Lower lobe of right lung (tissue), 2 donors: ENCODE results near the gene DOC2A. TPM values are rescaled to one million over a fixed set of nuclear protein-coding genes. Genes with fewer than 3 reads are reported as not detected.

Experiments used
- ATAC-seq, 2 donors: fragments of 200-7000 bp; cut with Tn5 transposase; one replicate each; pipeline ENCODE4 v1.9.1; 2020 to 2022; ENCODE audit warnings: mild to moderate bottlenecking in 2 of 2, moderate library complexity in 2 of 2
- DNase-seq: peaks from one replicate; pipeline ENCODE4 v3.0.0-alpha.2; 2020
- H3K27ac ChIP-seq: fragments of 200-600 bp; one replicate; pipeline ENCODE4 v1.8.0; 2022
- H3K27me3 ChIP-seq: fragments of 200-600 bp; one replicate; pipeline ENCODE4 v1.8.0; 2022; ENCODE audit warnings: low read depth
- H3K36me3 ChIP-seq: fragments of 200-600 bp; one replicate; pipeline ENCODE4 v1.8.0; 2022; ENCODE audit warnings: mild to moderate bottlenecking
- H3K4me1 ChIP-seq: fragments of 200-600 bp; one replicate; pipeline ENCODE4 v1.8.0; 2022
- H3K4me3 ChIP-seq: fragments of 200-600 bp; one replicate; pipeline ENCODE4 v1.8.0; 2022; ENCODE audit warnings: mild to moderate bottlenecking
- H3K9me3 ChIP-seq: fragments of 200-600 bp; one replicate; pipeline ENCODE4 v1.8.0; 2022
- CTCF ChIP-seq: fragments of 200-600 bp; IDR thresholded peaks from one replicate; pipeline ENCODE4 v1.8.0; 2022; ENCODE audit warnings: antibody characterized with exemption, mild to moderate bottlenecking
- intact Hi-C: fragments of 100-400 bp; cut with DNase I; formaldehyde crosslinking; loops from one replicate; pipeline ENCODE4 v1.11.0; 2022
- total RNA-seq: library from RNA; stranded (reverse); fragmentation: NEBNext Ultra II Directional; extraction: Animal tissue kit (Norgen Biotek cat#: 25700); gene quantifications from one replicate; pipeline ENCODE4 v1.2.1, GENCODE V29; 2021
- donor health status: DM: no; HTN: yes; CAD: no; lungs with severe emphysema.

DOC2A gene
- total RNA-seq, 1 donor from 2014 or later = 6.4 TPM

GRCh38 chr16:29999605-30000004, 11.2 kb downstream of the DOC2A start:
- TF ChIP-seq CTCF = no peak

GRCh38 chr16:29996766-29997250, 14.0 kb downstream of the DOC2A start:
- intact Hi-C loops = no loop called here
- peak; percentile 25 for DNase-seq
- H3K27ac ChIP-seq = peak overlapping the region; percentile 96
- H3K4me3 ChIP-seq = peak overlapping the region; percentile 83
- H3K36me3 ChIP-seq = peaks cover 37% of the 10 kb centered on the region
- H3K9me3 ChIP-seq = no peaks in the 10 kb centered on the region
- peaks cover 34% of the 10 kb centered on the region for H3K4me1 ChIP-seq
- no peak for TF ChIP-seq CTCF
- no peak for ATAC-seq
- H3K27me3 ChIP-seq = no peaks in the 10 kb centered on the region

More at GRCh38 chr16:29999605-30000004, 11.2 kb downstream of the DOC2A start:
- Histone ChIP-seq H3K36me3 (peaks cover 23% of the 10 kb centered on the region), H3K27ac (no peak overlapping the region), H3K4me1 (peaks cover 12% of the 10 kb centered on the region), H3K27me3 (no peaks in the 10 kb centered on the region), H3K4me3 (no peak overlapping the region), H3K9me3 (no peaks in the 10 kb centered on the region)
- intact Hi-C loops = no loop called here
- DNase-seq (no peak), ATAC-seq (no peak)

GRCh38 chr16:29995911-29996765, 14.7 kb downstream of the DOC2A start, which contains the start of gene INO80E:
Gene INO80E, plus strand, starts transcription at chr16:29996241. Its CDS starts 70 bp downstream, at chr16:29996311.
- intact Hi-C loops = no loop called here
- H3K36me3 ChIP-seq = peaks cover 42% of the 10 kb centered on the region
- no peaks in the 10 kb centered on the region for H3K9me3 ChIP-seq
- peak within 1 kb of the TSS; percentile 96 for H3K27ac ChIP-seq
- no peak for TF ChIP-seq CTCF
- ATAC-seq (peak; percentile 99), DNase-seq (peak; percentile 99)
- H3K4me3 ChIP-seq = peak within 1 kb of the TSS; percentile 83
- peaks cover 41% of the 10 kb centered on the region for H3K4me1 ChIP-seq
- H3K27me3 ChIP-seq = no peaks in the 10 kb centered on the region

- H3K9me3 ChIP-seq = no peaks in the 10 kb centered on the region
- no peak for TF ChIP-seq CTCF
- no peaks in the 10 kb centered on the region for H3K27me3 ChIP-seq
- intact Hi-C loops = no loop called here
- peak within 1 kb of the TSS; percentile 83 for H3K4me3 ChIP-seq
- ATAC-seq (peak; percentile 82 to 89), DNase-seq (peak; percentile 90)
- H3K27ac ChIP-seq = peak within 1 kb of the TSS; percentile 96
- H3K36me3 ChIP-seq = peaks cover 43% of the 10 kb centered on the region
- peaks cover 48% of the 10 kb centered on the region for H3K4me1 ChIP-seq
Observed at GRCh38 chr16:29995324-29995910, 15.4 kb downstream of the DOC2A start, which contains the start of gene HIRIP3. Gene HIRIP3, minus strand, starts transcription at chr16:29995617. Its CDS starts 12 bp downstream, at chr16:29995605.

- Histone ChIP-seq H3K27me3 (no peaks in the 10 kb centered on the region), H3K9me3 (no peaks in the 10 kb centered on the region), H3K27ac (peak overlapping the region; percentile 96), H3K4me3 (peak overlapping the region; percentile 83), H3K4me1 (peaks cover 50% of the 10 kb centered on the region), H3K36me3 (peaks cover 44% of the 10 kb centered on the region)
- intact Hi-C loops = no loop called here
- TF ChIP-seq CTCF = no peak
- ATAC-seq (peak; percentile 79 to 80), DNase-seq (no peak)
Observed at GRCh38 chr16:29994600-29995323, 16.1 kb downstream of the DOC2A start.
